HepG2 (cell line): ENCODE results near the gene TAB2. TPM values are rescaled to one million over a fixed set of nuclear protein-coding genes. Genes with fewer than 3 reads are reported as not detected.

Source experiments
- DR1 ChIP-seq: sonication (generic); formaldehyde crosslinking; IDR thresholded peaks from 2 replicates; pipeline ENCODE4 v1.8.0; 2021; ENCODE audit warnings: mild to moderate bottlenecking, missing genetic modification reagents, inconsistent platforms
- HNRNPK ChIP-seq: fragments of 200-400 bp; formaldehyde crosslinking; IDR thresholded peaks from 2 replicates; pipeline ENCODE4 v1.6.1; 2018; ENCODE audit warnings: low read length, low read depth, moderate library complexity, mild to moderate bottlenecking; ENCODE audit not compliant: poor library complexity, severe bottlenecking
- MXI1 ChIP-seq: IDR thresholded peaks from 3 replicates; pipeline ENCODE4 v1.6.1; 2012; ENCODE audit warnings: low read depth, low read length, inconsistent platforms, borderline replicate concordance
- SOX13 ChIP-seq, 3 experiments: fragments of 450-650 bp in 1 of 3; sonication (generic) in 1 of 3; formaldehyde crosslinking in 1 of 3; IDR thresholded peaks in 2 of 3; conservative IDR thresholded peaks in 1 of 3; 2 replicates each; pipeline versions ENCODE4 v1.5.0 to v1.6.1; 2016 to 2020; ENCODE audit warnings: antibody characterized with exemption in 1 of 3, mild to moderate bottlenecking in 1 of 3, missing compliant biosample characterization in 1 of 3, missing genetic modification reagents in 1 of 3, moderate library complexity in 1 of 3
- ZFAT ChIP-seq: sonication (generic); formaldehyde crosslinking; conservative IDR thresholded peaks from 2 replicates; pipeline ENCODE4 v1.8.1; 2023; ENCODE audit warnings: missing genetic modification reagents, inconsistent platforms
- ZNF646 ChIP-seq: sonication (generic); formaldehyde crosslinking; IDR thresholded peaks from 2 replicates; pipeline ENCODE4 v1.9.0; 2021; ENCODE audit warnings: mild to moderate bottlenecking, missing genetic modification reagents
- ZNF713 ChIP-seq: sonication (generic); formaldehyde crosslinking; IDR thresholded peaks from 2 replicates; pipeline ENCODE4 v1.4.0; 2020; ENCODE audit warnings: mild to moderate bottlenecking, missing genetic modification reagents
- polyA plus RNA-seq, 8 experiments: library from polyadenylated mRNA; depleted of rRNA in 3 of 8; stranded (reverse) in 7 of 8; unstranded in 1 of 8; fragments of >200 nt; fragmentation: Illumina TruSeq in 4 of 8; extraction: Trizol in 4 of 8; gene quantifications; 2 replicates each; pipeline versions ENCODE4 v1.2.1 to v1.2.3, GENCODE V29; 2011 to 2016; ENCODE audit warnings: low read depth in 4 of 8, missing spikeins in 1 of 8, mixed read lengths in 1 of 8; ENCODE audit not compliant: insufficient read depth in 1 of 8
- total RNA-seq, 5 experiments: library from RNA; depleted of rRNA; stranded (reverse); fragments of >200 nt; fragmentation: Illumina TruSeq; extraction: Trizol; gene quantifications; 2 replicates each; pipeline ENCODE4 v1.2.3, GENCODE V29; 2016; ENCODE audit warnings: low read depth in 1 of 5
- TF ChIP-seq, protein P1 (sequence below): sonication (generic); formaldehyde crosslinking; IDR thresholded peaks from 2 replicates; pipeline ENCODE4 v1.5.0; 2020; ENCODE audit warnings: mild to moderate bottlenecking, missing genetic modification reagents, borderline replicate concordance
- TF ChIP-seq, protein P2 (sequence below): sonication (generic); formaldehyde crosslinking; IDR thresholded peaks from 2 replicates; pipeline ENCODE4 v1.4.0; 2020; ENCODE audit warnings: missing genetic modification reagents

The TAB2 gene
- total and polyA plus RNA-seq, 2 of the 13 experiments (the other 11 are each of a cell fraction or from before 2014, with no cell fraction given): 23.7 to 50.2 TPM

DNA sequence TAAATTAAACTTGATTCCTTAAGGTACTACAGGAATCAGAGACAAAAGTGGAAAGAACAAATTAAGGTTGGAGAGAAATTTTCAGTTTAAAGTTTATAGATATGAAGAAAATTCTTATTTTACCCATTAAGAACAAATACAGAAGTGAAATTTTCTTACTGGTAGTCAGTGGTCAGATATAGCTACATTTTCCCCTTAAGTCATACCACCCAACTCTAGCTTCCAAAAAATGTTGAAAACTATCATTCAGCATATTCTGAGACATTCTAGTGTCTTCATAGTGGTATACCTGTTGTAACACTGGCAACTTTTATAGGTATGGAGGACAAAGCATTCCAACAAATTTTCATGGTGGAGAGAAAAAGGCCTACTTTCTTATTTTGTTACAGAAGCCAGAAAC, 67.0 kb downstream of the TAB2 start (continued):
- TF ChIP-seq, protein P1, sequence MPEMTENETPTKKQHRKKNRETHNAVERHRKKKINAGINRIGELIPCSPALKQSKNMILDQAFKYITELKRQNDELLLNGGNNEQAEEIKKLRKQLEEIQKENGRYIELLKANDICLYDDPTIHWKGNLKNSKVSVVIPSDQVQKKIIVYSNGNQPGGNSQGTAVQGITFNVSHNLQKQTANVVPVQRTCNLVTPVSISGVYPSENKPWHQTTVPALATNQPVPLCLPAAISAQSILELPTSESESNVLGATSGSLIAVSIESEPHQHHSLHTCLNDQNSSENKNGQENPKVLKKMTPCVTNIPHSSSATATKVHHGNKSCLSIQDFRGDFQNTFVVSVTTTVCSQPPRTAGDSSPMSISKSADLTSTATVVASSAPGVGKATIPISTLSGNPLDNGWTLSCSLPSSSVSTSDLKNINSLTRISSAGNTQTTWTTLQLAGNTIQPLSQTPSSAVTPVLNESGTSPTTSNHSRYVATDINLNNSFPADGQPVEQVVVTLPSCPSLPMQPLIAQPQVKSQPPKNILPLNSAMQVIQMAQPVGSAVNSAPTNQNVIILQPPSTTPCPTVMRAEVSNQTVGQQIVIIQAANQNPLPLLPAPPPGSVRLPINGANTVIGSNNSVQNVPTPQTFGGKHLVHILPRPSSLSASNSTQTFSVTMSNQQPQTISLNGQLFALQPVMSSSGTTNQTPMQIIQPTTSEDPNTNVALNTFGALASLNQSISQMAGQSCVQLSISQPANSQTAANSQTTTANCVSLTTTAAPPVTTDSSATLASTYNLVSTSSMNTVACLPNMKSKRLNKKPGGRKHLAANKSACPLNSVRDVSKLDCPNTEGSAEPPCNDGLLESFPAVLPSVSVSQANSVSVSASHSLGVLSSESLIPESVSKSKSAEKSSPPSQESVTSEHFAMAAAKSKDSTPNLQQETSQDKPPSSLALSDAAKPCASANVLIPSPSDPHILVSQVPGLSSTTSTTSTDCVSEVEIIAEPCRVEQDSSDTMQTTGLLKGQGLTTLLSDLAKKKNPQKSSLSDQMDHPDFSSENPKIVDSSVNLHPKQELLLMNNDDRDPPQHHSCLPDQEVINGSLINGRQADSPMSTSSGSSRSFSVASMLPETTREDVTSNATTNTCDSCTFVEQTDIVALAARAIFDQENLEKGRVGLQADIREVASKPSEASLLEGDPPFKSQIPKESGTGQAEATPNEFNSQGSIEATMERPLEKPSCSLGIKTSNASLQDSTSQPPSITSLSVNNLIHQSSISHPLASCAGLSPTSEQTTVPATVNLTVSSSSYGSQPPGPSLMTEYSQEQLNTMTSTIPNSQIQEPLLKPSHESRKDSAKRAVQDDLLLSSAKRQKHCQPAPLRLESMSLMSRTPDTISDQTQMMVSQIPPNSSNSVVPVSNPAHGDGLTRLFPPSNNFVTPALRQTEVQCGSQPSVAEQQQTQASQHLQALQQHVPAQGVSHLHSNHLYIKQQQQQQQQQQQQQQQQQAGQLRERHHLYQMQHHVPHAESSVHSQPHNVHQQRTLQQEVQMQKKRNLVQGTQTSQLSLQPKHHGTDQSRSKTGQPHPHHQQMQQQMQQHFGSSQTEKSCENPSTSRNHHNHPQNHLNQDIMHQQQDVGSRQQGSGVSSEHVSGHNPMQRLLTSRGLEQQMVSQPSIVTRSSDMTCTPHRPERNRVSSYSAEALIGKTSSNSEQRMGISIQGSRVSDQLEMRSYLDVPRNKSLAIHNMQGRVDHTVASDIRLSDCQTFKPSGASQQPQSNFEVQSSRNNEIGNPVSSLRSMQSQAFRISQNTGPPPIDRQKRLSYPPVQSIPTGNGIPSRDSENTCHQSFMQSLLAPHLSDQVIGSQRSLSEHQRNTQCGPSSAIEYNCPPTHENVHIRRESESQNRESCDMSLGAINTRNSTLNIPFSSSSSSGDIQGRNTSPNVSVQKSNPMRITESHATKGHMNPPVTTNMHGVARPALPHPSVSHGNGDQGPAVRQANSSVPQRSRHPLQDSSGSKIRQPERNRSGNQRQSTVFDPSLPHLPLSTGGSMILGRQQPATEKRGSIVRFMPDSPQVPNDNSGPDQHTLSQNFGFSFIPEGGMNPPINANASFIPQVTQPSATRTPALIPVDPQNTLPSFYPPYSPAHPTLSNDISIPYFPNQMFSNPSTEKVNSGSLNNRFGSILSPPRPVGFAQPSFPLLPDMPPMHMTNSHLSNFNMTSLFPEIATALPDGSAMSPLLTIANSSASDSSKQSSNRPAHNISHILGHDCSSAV (CRISPR knock-in tag): no peak
- TF ChIP-seq, protein P2, sequence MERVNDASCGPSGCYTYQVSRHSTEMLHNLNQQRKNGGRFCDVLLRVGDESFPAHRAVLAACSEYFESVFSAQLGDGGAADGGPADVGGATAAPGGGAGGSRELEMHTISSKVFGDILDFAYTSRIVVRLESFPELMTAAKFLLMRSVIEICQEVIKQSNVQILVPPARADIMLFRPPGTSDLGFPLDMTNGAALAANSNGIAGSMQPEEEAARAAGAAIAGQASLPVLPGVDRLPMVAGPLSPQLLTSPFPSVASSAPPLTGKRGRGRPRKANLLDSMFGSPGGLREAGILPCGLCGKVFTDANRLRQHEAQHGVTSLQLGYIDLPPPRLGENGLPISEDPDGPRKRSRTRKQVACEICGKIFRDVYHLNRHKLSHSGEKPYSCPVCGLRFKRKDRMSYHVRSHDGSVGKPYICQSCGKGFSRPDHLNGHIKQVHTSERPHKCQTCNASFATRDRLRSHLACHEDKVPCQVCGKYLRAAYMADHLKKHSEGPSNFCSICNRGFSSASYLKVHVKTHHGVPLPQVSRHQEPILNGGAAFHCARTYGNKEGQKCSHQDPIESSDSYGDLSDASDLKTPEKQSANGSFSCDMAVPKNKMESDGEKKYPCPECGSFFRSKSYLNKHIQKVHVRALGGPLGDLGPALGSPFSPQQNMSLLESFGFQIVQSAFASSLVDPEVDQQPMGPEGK: no peak
- TF ChIP-seq DR1 (no peak), MXI1 (no peak), ZFAT (CRISPR knock-in tag) (no peak), SOX13 (IDR thresholded peaks at IDR 0.05) (no peak), SOX13 (CRISPR knock-in tag; conservative IDR thresholded peaks at IDR 0.05 in 1 of 2, IDR thresholded peaks at IDR 0.05 in 1 of 2) (no peak), HNRNPK (no peak), ZNF646 (CRISPR knock-in tag) (no peak), ZNF713 (no peak)
